SH-SY5Y (cell line): ENCODE data around the gene CDK6.

ENCODE experiments used
- GATA2 ChIP-seq: IDR thresholded peaks from 2 replicates; pipeline ENCODE4 v1.6.1; 2011; ENCODE audit warnings: mild to moderate bottlenecking, low read depth, low read length
- GATA3 ChIP-seq: IDR thresholded peaks from 2 replicates; pipeline ENCODE4 v1.6.1; 2011; ENCODE audit warnings: low read depth, mild to moderate bottlenecking, low read length, moderate library complexity

DNA sequence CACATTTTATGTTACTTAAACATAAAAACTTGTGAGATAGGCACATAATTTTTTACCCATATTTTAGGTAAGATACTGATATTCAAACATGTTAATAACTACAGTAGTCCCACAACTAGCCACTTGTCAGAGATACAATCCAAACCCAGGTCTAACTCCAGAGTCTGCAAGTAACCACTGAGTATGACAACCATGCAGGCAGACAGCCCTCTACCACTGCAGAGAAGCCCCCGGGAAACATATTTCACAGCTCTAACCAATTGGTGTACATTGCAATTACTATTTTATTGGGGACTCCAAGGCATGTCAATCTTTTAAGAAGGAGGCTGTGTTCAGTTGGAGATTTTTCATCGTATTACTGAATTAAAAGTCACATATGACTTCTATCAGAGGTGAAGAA lies 139.0 kb downstream of the CDK6 start:
- TF ChIP-seq GATA2 (no peak), GATA3 (no peak)
